DND-41 (cell line): Measurements from ENCODE around the gene ERCC4.

ENCODE experiments used
- ATAC-seq: fragments of 200-7000 bp; cut with Tn5 transposase; 3 replicates; pipeline ENCODE4 v1.9.1; 2021; ENCODE audit warnings: low read depth; ENCODE audit not compliant: insufficient read depth
- DNase-seq: peaks from one replicate; pipeline ENCODE4 v3.0.0-alpha.2; 2020
- H2AFZ ChIP-seq: 2 replicates; pipeline ENCODE4 v1.6.0; 2012; ENCODE audit warnings: low read depth, low read length
- H3K27ac ChIP-seq: 2 replicates; pipeline ENCODE4 v1.5.1; 2012; ENCODE audit warnings: low read length, inconsistent platforms
- H3K27me3 ChIP-seq: fragments of 200-600 bp; sonication (generic); 2 replicates; pipeline ENCODE4 v1.6.0; 2012; ENCODE audit warnings: low read length, mild to moderate bottlenecking, inconsistent platforms; ENCODE audit not compliant: insufficient read depth, poor library complexity
- H3K36me3 ChIP-seq: 2 replicates; pipeline ENCODE4 v1.5.1; 2012; ENCODE audit warnings: low read length, inconsistent platforms; ENCODE audit not compliant: insufficient read depth
- H3K4me1 ChIP-seq: 2 replicates; pipeline ENCODE4 v1.5.1; 2012; ENCODE audit warnings: mild to moderate bottlenecking, low read length; ENCODE audit not compliant: insufficient read depth
- H3K4me2 ChIP-seq: 2 replicates; pipeline ENCODE4 v1.6.0; 2012; ENCODE audit warnings: mild to moderate bottlenecking, moderate library complexity, low read length, inconsistent platforms; ENCODE audit not compliant: insufficient read depth
- H3K4me3 ChIP-seq, 2 experiments: fragments of 200-600 bp in 1 of 2; shearing (Covaris generic) in 1 of 2; 2 replicates each; pipeline ENCODE4 v1.5.1; 2012 to 2016; ENCODE audit warnings: inconsistent platforms in 2 of 2, low read length in 2 of 2, mild to moderate bottlenecking in 2 of 2, low read depth in 1 of 2, moderate library complexity in 1 of 2
- H3K79me2 ChIP-seq: 2 replicates; pipeline ENCODE4 v1.6.0; 2012; ENCODE audit warnings: low read length, inconsistent platforms; ENCODE audit not compliant: insufficient read depth
- H3K9ac ChIP-seq: 2 replicates; pipeline ENCODE4 v1.6.0; 2012; ENCODE audit warnings: low read depth, mild to moderate bottlenecking, inconsistent platforms, low read length, moderate library complexity
- H3K9me3 ChIP-seq: 2 replicates; pipeline ENCODE4 v1.5.1; 2012; ENCODE audit warnings: low read length, moderate library complexity, mild to moderate bottlenecking, inconsistent platforms; ENCODE audit not compliant: insufficient read depth, severe bottlenecking
- H4K20me1 ChIP-seq: 2 replicates; pipeline ENCODE4 v1.6.0; 2012; ENCODE audit warnings: low read length; ENCODE audit not compliant: insufficient read depth
- CTCF ChIP-seq: IDR thresholded peaks from 2 replicates; pipeline ENCODE4 v1.5.1; 2012; ENCODE audit warnings: borderline replicate concordance, low read length, moderate library complexity, mild to moderate bottlenecking; ENCODE audit not compliant: poor library complexity, severe bottlenecking; ENCODE audit errors: extremely low read depth
- EZH2 ChIP-seq: IDR thresholded peaks from 3 replicates; pipeline ENCODE4 v1.6.1; 2012; ENCODE audit warnings: borderline replicate concordance, low read depth, mild to moderate bottlenecking, moderate library complexity, low read length, inconsistent platforms; ENCODE audit not compliant: severe bottlenecking

Gene ERCC4

GRCh38 chr16:13968835-13969234, 48.9 kb downstream of the ERCC4 start:
- H3K36me3 ChIP-seq: no peaks in the 10 kb centered on the region
- no peaks in the 10 kb centered on the region for H3K4me1 ChIP-seq
- H3K4me2 ChIP-seq: no peak overlapping the region
- ATAC-seq (no peak), DNase-seq (no peak)
- TF ChIP-seq EZH2: no peak
- no peak for TF ChIP-seq CTCF
- H3K27me3 ChIP-seq: no peaks in the 10 kb centered on the region
- no peak overlapping the region for H3K9ac ChIP-seq
- H4K20me1 ChIP-seq: no peaks in the 10 kb centered on the region
- H3K27ac ChIP-seq: no peak overlapping the region
- H3K79me2 ChIP-seq: no peaks in the 10 kb centered on the region
- H2AFZ ChIP-seq: no peak overlapping the region
- H3K4me3 ChIP-seq: no peak overlapping the region
- H3K9me3 ChIP-seq: no peaks in the 10 kb centered on the region

GRCh38 chr16:13969711-13970110, 49.8 kb downstream of the ERCC4 start:
- TF ChIP-seq EZH2: no peak
- TF ChIP-seq CTCF: no peak
- H2AFZ ChIP-seq: no peak overlapping the region
- H3K27me3 ChIP-seq: no peaks in the 10 kb centered on the region
- H3K9ac ChIP-seq: no peak overlapping the region
- no peak for DNase-seq
- ATAC-seq: no peak
- no peak overlapping the region for H3K27ac ChIP-seq
- H3K4me3 ChIP-seq: no peak overlapping the region
- H3K4me1 ChIP-seq: no peaks in the 10 kb centered on the region
- no peaks in the 10 kb centered on the region for H4K20me1 ChIP-seq
- H3K4me2 ChIP-seq: no peak overlapping the region
- H3K36me3 ChIP-seq: no peaks in the 10 kb centered on the region
- H3K9me3 ChIP-seq: no peaks in the 10 kb centered on the region
- no peaks in the 10 kb centered on the region for H3K79me2 ChIP-seq

GRCh38 chr16:13970708-13971422, 50.9 kb downstream of the ERCC4 start:
- H3K9me3 ChIP-seq: no peaks in the 10 kb centered on the region
- no peak overlapping the region for H3K4me2 ChIP-seq
- H3K4me1 ChIP-seq: no peaks in the 10 kb centered on the region
- no peaks in the 10 kb centered on the region for H4K20me1 ChIP-seq
- H3K36me3 ChIP-seq: no peaks in the 10 kb centered on the region
- H3K27ac ChIP-seq: no peak overlapping the region
- ATAC-seq (no peak), DNase-seq (no peak)
- H3K4me3 ChIP-seq: no peak overlapping the region
- no peak for TF ChIP-seq EZH2
- no peak for TF ChIP-seq CTCF
- no peaks in the 10 kb centered on the region for H3K27me3 ChIP-seq
- no peak overlapping the region for H2AFZ ChIP-seq
- no peaks in the 10 kb centered on the region for H3K79me2 ChIP-seq
- no peak overlapping the region for H3K9ac ChIP-seq
